Activated gamma-delta T cell treated with anti-CD3 and anti-CD28 coated beads, Interleukin-2, amount 50 U/mL, for 16 hours (primary cell): ENCODE data around the gene ISM1.

Experiments used
- DNase-seq: peaks from one replicate; pipeline ENCODE4 v3.0.0-alpha.2; 2020; ENCODE audit warnings: low read depth

ISM1 gene

GRCh38 chr20:13256606-13257005 is 35.5 kb downstream of the ISM1 start:
- DNase-seq = no peak

GRCh38 chr20:13259921-13260320 is 38.8 kb downstream of the ISM1 start:
- no peak for DNase-seq

GRCh38 chr20:13260650-13261279 is 39.7 kb downstream of the ISM1 start:
- DNase-seq = no peak

GRCh38 chr20:13261460-13262301 is 40.6 kb downstream of the ISM1 start:
- DNase-seq = peak; percentile 40

GRCh38 chr20:13262302-13262650 is 41.2 kb downstream of the ISM1 start:
- DNase-seq = no peak

GRCh38 chr20:13262671-13263360 is 41.7 kb downstream of the ISM1 start:
- no peak for DNase-seq

- no peak for DNase-seq
These were observed 42.4 kb downstream of the ISM1 start for GRCh38 chr20:13263451-13263850.

- DNase-seq = no peak
These were observed 43.8 kb downstream of the ISM1 start for GRCh38 chr20:13264907-13265306.

GRCh38 chr20:13265941-13266340 is 44.9 kb downstream of the ISM1 start:
- no peak for DNase-seq

GRCh38 chr20:13267231-13267630 is 46.2 kb downstream of the ISM1 start:
- no peak for DNase-seq

- no peak for DNase-seq
These were observed 47.9 kb downstream of the ISM1 start for GRCh38 chr20:13268953-13269352.

- no peak for DNase-seq
These were observed 49.1 kb downstream of the ISM1 start for GRCh38 chr20:13270211-13270610.

GRCh38 chr20:13271098-13271497 is 50.0 kb downstream of the ISM1 start:
- no peak for DNase-seq

GRCh38 chr20:13271977-13272975 is 51.2 kb downstream of the ISM1 start:
- no peak for DNase-seq

GRCh38 chr20:13274275-13274861 is 53.3 kb downstream of the ISM1 start:
- DNase-seq = no peak

- DNase-seq = no peak
These were observed 56.0 kb downstream of the ISM1 start for GRCh38 chr20:13276945-13277541.

GRCh38 chr20:13277663-13278295 is 56.7 kb downstream of the ISM1 start:
- DNase-seq = no peak

GRCh38 chr20:13278812-13279570 is 57.9 kb downstream of the ISM1 start:
- no peak for DNase-seq

- no peak for DNase-seq
These were observed 59.7 kb downstream of the ISM1 start for GRCh38 chr20:13280609-13281324.
